Nephron (organoid): ENCODE measurements around the gene TNFRSF6B.
"Not testable (repeated sequence)": the region's sequence is repeated elsewhere in the genome, so short reads cannot be mapped to it uniquely, and the experiment has no call there.

Experiments used
- H3K27ac Mint-ChIP-seq, 3 experiments: 2 replicates each; pipeline ENCODE4 v1.8.0; 2020; ENCODE audit warnings: mixed read lengths in 3 of 3, mild to moderate bottlenecking in 2 of 3, moderate library complexity in 1 of 3
- H3K27me3 Mint-ChIP-seq: 2 replicates; pipeline ENCODE4 v1.8.0; 2021; ENCODE audit warnings: low read depth, mild to moderate bottlenecking, moderate library complexity, mixed read lengths
- H3K36me3 Mint-ChIP-seq: 2 replicates; pipeline ENCODE4 v1.8.0; 2020; ENCODE audit warnings: low read depth, mixed read lengths
- H3K4me1 Mint-ChIP-seq: 2 replicates; pipeline ENCODE4 v1.8.0; 2020; ENCODE audit warnings: mixed read lengths
- H3K4me3 Mint-ChIP-seq, 3 experiments: 2 replicates each; pipeline ENCODE4 v1.8.0; 2020; ENCODE audit warnings: mild to moderate bottlenecking in 3 of 3, mixed read lengths in 3 of 3, moderate library complexity in 2 of 3
- H3K9me3 Mint-ChIP-seq: 2 replicates; pipeline ENCODE4 v1.8.0; 2020; ENCODE audit warnings: mixed read lengths
- TF ChIP-seq, protein P1 (sequence below), 3 experiments: fragments of 200-600 bp; sonication (generic); IDR thresholded peaks; one replicate each; pipeline ENCODE4 v1.5.0; 2021; ENCODE audit warnings: antibody characterized with exemption in 3 of 3; ENCODE audit not compliant: unreplicated experiment in 3 of 3

TNFRSF6B gene

GRCh38 chr20:63718996-63719395, 22.5 kb downstream of the TNFRSF6B start:
- Mint-ChIP-seq H3K36me3 (peaks cover 95% of the 10 kb centered on the region), H3K4me3 (no peak overlapping the region), H3K4me1 (no peaks in the 10 kb centered on the region), H3K27ac (no peak overlapping the region), H3K27me3 (no peaks in the 10 kb centered on the region), H3K9me3 (peaks cover 41% of the 10 kb centered on the region)
- TF ChIP-seq, protein P1, sequence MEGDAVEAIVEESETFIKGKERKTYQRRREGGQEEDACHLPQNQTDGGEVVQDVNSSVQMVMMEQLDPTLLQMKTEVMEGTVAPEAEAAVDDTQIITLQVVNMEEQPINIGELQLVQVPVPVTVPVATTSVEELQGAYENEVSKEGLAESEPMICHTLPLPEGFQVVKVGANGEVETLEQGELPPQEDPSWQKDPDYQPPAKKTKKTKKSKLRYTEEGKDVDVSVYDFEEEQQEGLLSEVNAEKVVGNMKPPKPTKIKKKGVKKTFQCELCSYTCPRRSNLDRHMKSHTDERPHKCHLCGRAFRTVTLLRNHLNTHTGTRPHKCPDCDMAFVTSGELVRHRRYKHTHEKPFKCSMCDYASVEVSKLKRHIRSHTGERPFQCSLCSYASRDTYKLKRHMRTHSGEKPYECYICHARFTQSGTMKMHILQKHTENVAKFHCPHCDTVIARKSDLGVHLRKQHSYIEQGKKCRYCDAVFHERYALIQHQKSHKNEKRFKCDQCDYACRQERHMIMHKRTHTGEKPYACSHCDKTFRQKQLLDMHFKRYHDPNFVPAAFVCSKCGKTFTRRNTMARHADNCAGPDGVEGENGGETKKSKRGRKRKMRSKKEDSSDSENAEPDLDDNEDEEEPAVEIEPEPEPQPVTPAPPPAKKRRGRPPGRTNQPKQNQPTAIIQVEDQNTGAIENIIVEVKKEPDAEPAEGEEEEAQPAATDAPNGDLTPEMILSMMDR (IDR thresholded peaks at IDR 0.05; ENCODE audit: unreplicated experiment in 3 of 3), result no peak

- peaks cover 86% of the 10 kb centered on the region for H3K36me3 Mint-ChIP-seq
- peaks cover 32% of the 10 kb centered on the region for H3K9me3 Mint-ChIP-seq
- H3K4me1 Mint-ChIP-seq, H3K27ac Mint-ChIP-seq, H3K27me3 Mint-ChIP-seq, H3K4me3 Mint-ChIP-seq: not testable (repeated sequence)
These were observed 26.6 kb downstream of the TNFRSF6B start for GRCh38 chr20:63722967-63723622.

DNA sequence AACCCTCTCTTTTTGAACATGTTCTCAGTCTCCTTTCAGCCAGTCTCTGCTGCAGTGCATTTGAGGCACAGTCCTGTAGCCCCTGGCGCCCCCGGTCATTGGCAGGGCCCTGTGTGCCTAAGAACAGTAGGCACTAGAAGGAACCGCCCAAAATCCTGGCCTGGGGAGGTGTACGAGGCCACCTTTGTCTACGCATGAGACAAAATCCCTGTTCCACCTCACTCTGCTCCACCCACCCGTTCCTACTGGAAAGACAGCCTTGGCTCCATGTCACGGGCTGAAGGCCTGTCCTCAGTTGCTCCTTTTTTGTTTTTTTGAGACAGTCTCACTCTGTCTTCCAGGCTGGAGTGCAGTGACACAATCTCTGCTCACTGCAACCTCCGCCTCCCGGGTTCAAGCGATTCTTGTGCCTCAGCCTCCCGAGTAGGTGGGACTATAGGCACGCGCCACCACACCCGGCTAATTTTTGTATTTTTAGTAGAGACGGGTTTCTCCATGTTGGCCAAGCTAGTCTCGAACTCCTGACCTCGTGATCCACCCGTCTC, 33.8 kb downstream of the TNFRSF6B start:
- H3K4me3 Mint-ChIP-seq, H3K27ac Mint-ChIP-seq, H3K4me1 Mint-ChIP-seq, H3K9me3 Mint-ChIP-seq, H3K27me3 Mint-ChIP-seq: not testable (repeated sequence)
- H3K36me3 Mint-ChIP-seq, result peaks cover 55% of the 10 kb centered on the region

GRCh38 chr20:63731410-63731809, 35.0 kb downstream of the TNFRSF6B start:
- Mint-ChIP-seq H3K27ac (no peak overlapping the region), H3K36me3 (peaks cover 51% of the 10 kb centered on the region), H3K4me3 (no peak overlapping the region), H3K4me1 (peaks cover 5% of the 10 kb centered on the region), H3K27me3 (peaks cover 5% of the 10 kb centered on the region), H3K9me3 (peaks cover 5% of the 10 kb centered on the region)
- TF ChIP-seq, protein P1 (IDR thresholded peaks at IDR 0.05; ENCODE audit: unreplicated experiment in 3 of 3), result no peak

GRCh38 chr20:63732118-63733095, 36.0 kb downstream of the TNFRSF6B start:
- Mint-ChIP-seq H3K27ac (no peak overlapping the region), H3K4me3 (no peak overlapping the region), H3K9me3 (no peaks in the 10 kb centered on the region), H3K36me3 (peaks cover 45% of the 10 kb centered on the region), H3K27me3 (peaks cover 5% of the 10 kb centered on the region), H3K4me1 (peaks cover 5% of the 10 kb centered on the region)
- TF ChIP-seq, protein P1 (IDR thresholded peaks at IDR 0.05; ENCODE audit: unreplicated experiment in 3 of 3), result no peak

- Mint-ChIP-seq H3K9me3 (no peaks in the 10 kb centered on the region), H3K27ac (no peak overlapping the region), H3K27me3 (peaks cover 5% of the 10 kb centered on the region), H3K36me3 (peaks cover 39% of the 10 kb centered on the region), H3K4me3 (no peak overlapping the region), H3K4me1 (peaks cover 5% of the 10 kb centered on the region)
- TF ChIP-seq, protein P1 (IDR thresholded peaks at IDR 0.05; ENCODE audit: unreplicated experiment in 3 of 3), result no peak
These were observed 36.7 kb downstream of the TNFRSF6B start for GRCh38 chr20:63733117-63733516.
